K562 (cell line): Measurements from ENCODE around the gene EGFR. TPM values are rescaled to one million over a fixed set of nuclear protein-coding genes. Genes with fewer than 3 reads are reported as not detected.

Source experiments
- ATAC-seq: fragments of 200-7000 bp; cut with Tn5 transposase; 3 replicates; pipeline ENCODE4 v1.9.1; 2020; ENCODE audit warnings: moderate library complexity
- BruUV-seq: library from RNA; stranded (reverse); fragments of 400-500 nt; replicated peaks from 2 replicates; lab custom pipeline; 2021; lab: Mats Ljungman, UMichigan
- CTCF ChIA-PET: fragments of 300-600 bp; formaldehyde crosslinking; extraction: SDS; loops from one replicate; lab custom pipeline; 2021; ENCODE audit warnings: low intra/inter-chr PET ratio; lab: Yijun Ruan, JAX
- POLR2A ChIA-PET: fragments of 300-600, 350-650 bp; sonication (Branson Sonifier 250); formaldehyde crosslinking; extraction: SDS; loops from one replicate; lab custom pipeline; 2021; ENCODE audit warnings: antibody characterized with exemption, inconsistent platforms; lab: Yijun Ruan, JAX
- DNase-seq, 4 experiments: peaks; one replicate each; pipeline versions ENCODE4 v3.0.0 to v3.0.0-alpha.2; 2011 to 2018; ENCODE audit warnings: low spot score in 3 of 4, mixed read lengths in 3 of 4; ENCODE audit errors: extremely low read depth in 1 of 4
- FAIRE-seq: peaks from 2 replicates; lab custom pipeline; 2011; peaks lifted over from hg19 to GRCh38; lab: Jason Lieb, UNC
- H2AFZ ChIP-seq: 2 replicates; pipeline ENCODE4 v1.6.0; 2011; ENCODE audit warnings: low read depth, low read length, control low read depth, inconsistent platforms
- H3K27ac ChIP-seq: fragments of 200-600 bp; 3 replicates; pipeline ENCODE4 v1.8.0; 2011; ENCODE audit warnings: low read depth, mild to moderate bottlenecking, control low read depth, inconsistent platforms, low read length, moderate library complexity, mixed read lengths; ENCODE audit errors: extremely low read depth
- H3K27me3 ChIP-seq, 2 experiments: fragments of 300-600 bp in 1 of 2; 2 replicates in 1 of 2; 3 replicates in 1 of 2; pipeline versions ENCODE4 v1.6.0 to v1.8.0; 2011; ENCODE audit warnings: inconsistent platforms in 2 of 2, low read length in 2 of 2, mild to moderate bottlenecking in 1 of 2, mixed read lengths in 1 of 2, moderate library complexity in 1 of 2; ENCODE audit not compliant: control insufficient read depth in 2 of 2, insufficient read depth in 2 of 2
- H3K36me3 ChIP-seq: fragments of 300-600 bp; 3 replicates; pipeline ENCODE4 v1.8.0; 2011; ENCODE audit warnings: mild to moderate bottlenecking, low read length, inconsistent platforms; ENCODE audit not compliant: control insufficient read depth, insufficient read depth
- H3K4me1 ChIP-seq, 2 experiments: fragments of 200-600 bp in 1 of 2; replicated peaks in 1 of 2; 2 replicates in 1 of 2; 3 replicates in 1 of 2; pipeline versions ENCODE4 v1.5.1 to v1.8.0; 2011; ENCODE audit warnings: inconsistent platforms in 2 of 2, low read length in 2 of 2, mild to moderate bottlenecking in 1 of 2, mixed read lengths in 1 of 2, moderate library complexity in 1 of 2; ENCODE audit not compliant: control insufficient read depth in 2 of 2, insufficient read depth in 2 of 2
- H3K4me2 ChIP-seq: 2 replicates; pipeline ENCODE4 v1.6.1; 2011; ENCODE audit warnings: low read length, control low read depth, inconsistent platforms, mixed read lengths; ENCODE audit not compliant: insufficient read depth
- H3K4me3 ChIP-seq: fragments of 200-600 bp; sonication (generic), shearing (Covaris generic); 2 replicates; pipeline ENCODE4 v1.5.1; 2016; ENCODE audit warnings: control low read depth, inconsistent platforms
- H3K79me2 ChIP-seq: fragments of 200-600 bp; 3 replicates; pipeline ENCODE4 v1.8.0; 2011; ENCODE audit warnings: low read length, inconsistent platforms; ENCODE audit not compliant: control insufficient read depth, insufficient read depth
- H3K9ac ChIP-seq, 2 experiments: 2 replicates each; pipeline versions ENCODE4 v1.6.0 to v1.6.1; 2011; ENCODE audit warnings: low read depth in 2 of 2, low read length in 2 of 2, control low read depth in 1 of 2, inconsistent platforms in 1 of 2, mild to moderate bottlenecking in 1 of 2, mixed read lengths in 1 of 2; ENCODE audit not compliant: insufficient read depth in 1 of 2
- H3K9me1 ChIP-seq: one replicate; pipeline ENCODE4 v1.6.0; 2011; ENCODE audit warnings: inconsistent platforms, mild to moderate bottlenecking, low read length, moderate library complexity; ENCODE audit not compliant: control insufficient read depth, insufficient read depth
- H3K9me3 ChIP-seq: replicated peaks from 2 replicates; pipeline ENCODE4 v1.5.1; 2011; ENCODE audit warnings: low read depth, low read length, inconsistent platforms; ENCODE audit not compliant: control insufficient read depth, insufficient read depth
- H4K20me1 ChIP-seq: replicated peaks from 2 replicates; pipeline ENCODE4 v1.6.1; 2011; ENCODE audit warnings: low read length, inconsistent platforms, mixed read lengths; ENCODE audit not compliant: control insufficient read depth, insufficient read depth
- DPF2 ChIP-seq: fragments of 450-650 bp; IDR thresholded peaks from 2 replicates; pipeline ENCODE4 v1.6.1; 2016
- MEIS2 ChIP-seq: fragments of 450-650 bp; IDR thresholded peaks from 2 replicates; pipeline ENCODE4 v1.6.1; 2014; ENCODE audit warnings: mild to moderate bottlenecking; ENCODE audit not compliant: partially characterized antibody
- TBL1XR1 ChIP-seq, 2 experiments: IDR thresholded peaks; 2 replicates each; pipeline ENCODE4 v1.6.1; 2012; ENCODE audit warnings: improper control_type of control experiment in 2 of 2, low read length in 2 of 2, mild to moderate bottlenecking in 1 of 2
- in situ Hi-C: fragments of 300-500 bp; cut with MboI; formaldehyde crosslinking; loops from 4 replicates; pipeline ENCODE4 v1.15.0; 2018; ENCODE audit warnings: inconsistent platforms, mixed read lengths
- intact Hi-C: fragments of 100-400 bp; cut with micrococcal nuclease; formaldehyde crosslinking; loops from 2 replicates; pipeline ENCODE4 v1.14.2; 2022
- polyA plus RNA-seq, 8 experiments: library from polyadenylated mRNA; depleted of rRNA in 4 of 8; stranded (reverse) in 5 of 8; unstranded in 3 of 8; fragments of >200 nt; fragmentation: Nextera tagmentation in 2 of 8; fragmentation: Illumina TruSeq in 1 of 8; extraction: Ambion mirVana in 2 of 8; extraction: Trizol in 1 of 8; gene quantifications; 2 replicates each; pipeline versions ENCODE4 v1.2.1 to v1.2.3, GENCODE V29; 2011 to 2014; ENCODE audit warnings: inconsistent platforms in 1 of 8, missing spikeins in 1 of 8
- total RNA-seq, 7 experiments: library from RNA; depleted of rRNA in 6 of 7; stranded (reverse); fragments of >200 nt in 6 of 7; fragmentation: Illumina TruSeq in 2 of 7; extraction: Trizol in 2 of 7; gene quantifications; 2 replicates each; pipeline versions ENCODE4 v1.2.1 to v1.2.3, GENCODE V29; 2011 to 2021; ENCODE audit warnings: low replicate concordance in 1 of 7
- TF ChIP-seq, protein P1 (sequence below), 2 experiments: fragments of 450-650 bp; IDR thresholded peaks; 2 replicates each; pipeline ENCODE4 v1.6.1; 2016

The EGFR gene
- total and polyA plus RNA-seq, 9 of the 15 experiments (the other 6 are each of a cell fraction or from before 2014, with no cell fraction given) = 0.13 TPM; not detected in 8

DNA sequence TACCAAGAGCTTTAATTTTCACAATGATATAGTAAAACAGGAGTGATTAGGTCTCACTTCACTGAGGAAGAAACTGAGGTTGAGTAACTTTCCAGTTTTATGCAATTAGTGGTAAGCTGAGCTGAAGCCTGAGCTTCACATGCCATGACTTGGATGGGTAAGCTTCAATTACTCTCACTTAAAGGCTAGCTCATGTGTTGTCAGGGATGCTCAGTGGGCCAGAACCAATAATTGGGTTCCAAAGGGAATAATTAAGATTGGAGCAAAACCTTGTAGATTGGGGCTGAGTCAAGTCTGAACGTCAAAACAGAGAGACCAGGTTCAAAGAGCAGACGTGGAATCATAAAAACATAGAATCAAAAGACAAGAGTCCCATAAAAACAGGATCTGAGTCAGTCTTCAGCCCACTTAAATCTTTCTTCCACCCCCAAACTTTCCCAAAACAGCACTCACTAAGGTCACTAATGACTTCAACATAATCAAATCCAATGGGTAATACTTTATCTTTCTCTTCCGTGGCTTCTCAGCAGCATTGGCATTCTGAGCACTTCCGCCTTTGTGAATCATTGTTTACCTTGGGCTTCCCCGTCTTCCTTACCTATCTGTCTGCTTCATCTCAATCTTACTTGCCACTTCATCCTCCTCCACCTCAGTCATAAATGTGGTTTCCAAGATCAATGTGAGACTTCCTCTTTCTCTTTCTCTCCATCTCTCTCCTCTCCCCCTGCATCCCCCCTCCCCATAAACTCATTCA, 23.0 kb upstream of the EGFR start (continued):
- TF ChIP-seq DPF2 = peak; percentile 72
- TF ChIP-seq TBL1XR1 (IDR thresholded peaks at IDR 0.05; ENCODE audit: low read length in 2 of 2) = peak in 1 of 2 experiments; percentile 22; a peak in 1 of 4 replicates

DNA sequence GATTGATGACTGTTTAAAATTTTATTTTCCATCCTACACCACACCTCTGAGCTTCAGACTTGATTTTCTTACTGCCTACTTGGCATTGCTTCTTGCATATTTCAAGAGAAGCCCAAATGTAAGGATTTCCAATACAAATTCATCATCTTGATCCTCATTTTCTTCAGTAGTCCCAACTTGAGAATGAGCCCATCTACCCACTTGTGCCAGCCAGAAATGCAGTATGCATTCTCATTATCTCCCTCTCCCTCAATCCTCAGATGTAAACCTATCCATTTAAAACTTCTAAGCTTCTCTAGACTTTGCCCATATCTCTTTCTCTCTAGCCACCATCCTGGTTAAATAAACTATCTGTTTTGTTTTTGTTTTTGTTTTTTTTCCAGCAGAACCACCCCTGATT, 22.4 kb upstream of the EGFR start:
- no peaks in the 10 kb centered on the region for H3K9me1 ChIP-seq
- CTCF ChIA-PET = no interaction called here
- H3K4me1 ChIP-seq = no peaks in the 10 kb centered on the region
- intact Hi-C loops (no loop called here), in situ Hi-C loops (no loop called here)
- peaks cover 0 to 1% of the 10 kb centered on the region in 2 experiments; a peak in 3 of 5 replicates for H3K27me3 ChIP-seq
- no peaks in the 10 kb centered on the region for H4K20me1 ChIP-seq
- H3K4me2 ChIP-seq = no peak overlapping the region
- POLR2A ChIA-PET = no interaction called here
- DNase-seq (no peak), ATAC-seq (no peak), FAIRE-seq (no peak)
- H3K79me2 ChIP-seq = no peaks in the 10 kb centered on the region
- no peak overlapping the region for H2AFZ ChIP-seq
- no TSS peak for BruUV-seq
- no peak overlapping the region for H3K27ac ChIP-seq
- H3K36me3 ChIP-seq = no peaks in the 10 kb centered on the region
- H3K9me3 ChIP-seq = no peaks in the 10 kb centered on the region
- TF ChIP-seq, protein P1, sequence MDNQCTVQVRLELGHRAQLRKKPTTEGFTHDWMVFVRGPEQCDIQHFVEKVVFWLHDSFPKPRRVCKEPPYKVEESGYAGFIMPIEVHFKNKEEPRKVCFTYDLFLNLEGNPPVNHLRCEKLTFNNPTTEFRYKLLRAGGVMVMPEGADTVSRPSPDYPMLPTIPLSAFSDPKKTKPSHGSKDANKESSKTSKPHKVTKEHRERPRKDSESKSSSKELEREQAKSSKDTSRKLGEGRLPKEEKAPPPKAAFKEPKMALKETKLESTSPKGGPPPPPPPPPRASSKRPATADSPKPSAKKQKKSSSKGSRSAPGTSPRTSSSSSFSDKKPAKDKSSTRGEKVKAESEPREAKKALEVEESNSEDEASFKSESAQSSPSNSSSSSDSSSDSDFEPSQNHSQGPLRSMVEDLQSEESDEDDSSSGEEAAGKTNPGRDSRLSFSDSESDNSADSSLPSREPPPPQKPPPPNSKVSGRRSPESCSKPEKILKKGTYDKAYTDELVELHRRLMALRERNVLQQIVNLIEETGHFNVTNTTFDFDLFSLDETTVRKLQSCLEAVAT (IDR thresholded peaks at IDR 0.05) = no peak
- TF ChIP-seq MEIS2 = peak; percentile 1
- H3K4me3 ChIP-seq = no peak overlapping the region
- no peak overlapping the region for H3K9ac ChIP-seq
